ENCODE measurements around the gene THEM5.

- no peak for TF ChIP-seq EZH2 (IDR thresholded peaks at IDR 0.05; ENCODE audit: insufficient read depth, poor library complexity, severe bottlenecking)
- TF ChIP-seq EZH2phosphoT487 (IDR thresholded peaks at IDR 0.05; ENCODE audit: insufficient read depth, low read depth) = no peak
Measured at GRCh38 chr1:151852733-151853132, 779 bp downstream of the THEM5 start.
